NK-92 (cell line): ENCODE results near the gene RTKN.

ENCODE experiments used
- DNase-seq: peaks from one replicate; lab custom pipeline; 2025; ENCODE audit not compliant: unreplicated experiment; lab: John Stamatoyannopoulos, UW

RTKN gene

DNA sequence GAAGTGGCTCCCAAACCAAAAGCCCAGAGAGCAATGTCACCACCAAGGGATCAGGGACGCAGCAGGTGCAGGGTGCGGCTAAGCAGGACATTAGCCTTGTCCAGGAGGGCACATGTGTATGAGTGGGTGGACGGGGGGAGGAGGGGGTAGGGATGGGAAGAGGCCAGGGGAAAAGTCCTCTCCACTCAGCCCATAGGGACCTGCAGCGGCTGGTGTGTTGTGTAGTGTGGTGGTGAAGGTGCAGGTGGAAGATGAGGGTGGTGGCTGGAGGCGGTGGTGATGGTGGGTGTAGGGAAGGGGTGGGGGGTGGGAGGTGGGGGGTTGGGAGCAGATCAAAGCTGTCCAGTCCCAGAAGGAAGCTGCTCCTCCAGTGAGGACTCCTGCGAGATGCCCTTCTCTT is 24.0 kb downstream of the RTKN start:
- DNase-seq, result no peak

DNA sequence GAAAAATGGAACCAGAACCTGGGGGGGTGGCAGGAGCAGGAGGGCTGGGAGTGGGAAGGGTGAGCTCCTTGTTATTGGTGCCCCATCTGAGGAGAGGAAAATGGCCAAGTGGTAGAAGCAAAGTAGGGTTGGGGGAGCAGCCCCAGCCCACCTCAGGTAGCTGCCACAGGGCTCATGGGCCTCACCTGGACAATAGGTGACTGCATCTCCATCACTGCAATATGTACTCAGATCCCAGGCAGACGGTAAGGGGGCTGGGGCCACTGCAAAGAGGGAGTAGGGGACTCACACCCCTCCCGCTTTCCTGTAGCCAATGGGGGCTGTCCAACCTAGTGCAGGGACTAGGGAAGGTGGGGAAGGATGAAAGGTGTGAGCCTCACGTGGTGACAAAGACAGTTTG is 24.5 kb downstream of the RTKN start:
- DNase-seq, result no peak

DNA sequence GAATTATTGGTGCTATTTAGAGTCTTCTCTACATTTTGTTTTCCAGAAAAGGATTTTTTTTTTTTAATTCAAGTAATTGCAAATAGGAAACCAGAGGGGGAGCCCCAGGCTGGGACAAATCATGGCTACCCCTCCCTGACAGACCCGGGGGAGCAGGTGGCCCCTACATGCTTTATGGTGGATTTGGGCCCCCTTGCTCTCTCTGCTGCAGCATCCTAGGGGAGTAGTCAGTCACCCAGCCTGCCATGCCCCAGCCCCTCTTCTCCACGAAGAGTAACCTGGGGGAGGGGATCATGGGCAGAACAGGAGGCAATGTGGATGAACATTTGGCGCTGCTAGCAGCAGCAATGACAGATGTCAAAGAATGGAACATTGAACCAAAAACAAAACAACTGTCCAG is 25.0 kb downstream of the RTKN start:
- DNase-seq, result no peak

GRCh38 chr2:74415762-74416395 is 25.9 kb downstream of the RTKN start:
- DNase-seq, result no peak

DNA sequence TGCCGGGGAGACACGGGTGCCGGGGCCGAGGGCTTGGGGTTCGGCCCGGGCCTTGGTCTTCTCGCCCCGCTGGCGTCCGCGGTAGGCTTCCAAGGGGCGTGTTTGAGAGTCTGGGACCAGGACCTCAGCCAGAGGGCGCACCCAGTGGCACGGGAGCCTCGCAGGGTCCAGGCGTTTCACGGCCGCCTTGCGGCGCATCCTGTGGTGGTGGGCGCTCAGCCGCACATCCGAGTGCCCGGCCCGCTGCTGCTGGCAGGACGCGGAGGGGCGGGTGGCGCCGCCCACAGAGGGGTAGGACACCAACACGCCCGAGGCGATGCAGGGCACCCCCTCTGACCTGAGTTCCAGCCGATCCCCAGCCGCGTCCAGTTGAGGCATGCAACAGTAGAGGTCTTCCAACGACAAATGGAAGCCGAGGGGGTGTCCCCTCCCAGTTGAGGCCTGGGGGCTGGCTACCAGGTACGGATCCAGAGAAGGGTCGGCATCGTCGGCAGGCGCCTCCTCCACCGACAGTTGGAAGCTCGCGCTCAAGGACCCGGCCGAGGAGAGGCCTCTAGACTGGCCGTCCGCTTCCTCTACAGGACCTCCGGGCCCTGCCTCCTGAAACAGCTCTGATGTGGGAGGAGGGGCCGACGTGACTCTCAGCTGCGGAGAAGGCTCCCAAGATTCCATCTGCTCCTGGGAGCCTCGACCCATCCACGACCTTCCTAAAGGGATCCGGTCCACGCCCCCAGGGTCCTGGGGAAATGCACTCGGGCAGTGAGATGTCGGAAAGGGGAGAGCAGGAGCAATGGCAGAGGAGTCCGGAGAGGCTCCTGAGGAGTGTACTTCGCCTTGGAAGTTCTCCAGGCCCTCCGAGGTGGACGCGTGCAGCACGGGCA is 26.6 kb downstream of the RTKN start:
- DNase-seq, result no peak

- no peak for DNase-seq
These were observed 27.3 kb downstream of the RTKN start for GRCh38 chr2:74414441-74414840.

DNA sequence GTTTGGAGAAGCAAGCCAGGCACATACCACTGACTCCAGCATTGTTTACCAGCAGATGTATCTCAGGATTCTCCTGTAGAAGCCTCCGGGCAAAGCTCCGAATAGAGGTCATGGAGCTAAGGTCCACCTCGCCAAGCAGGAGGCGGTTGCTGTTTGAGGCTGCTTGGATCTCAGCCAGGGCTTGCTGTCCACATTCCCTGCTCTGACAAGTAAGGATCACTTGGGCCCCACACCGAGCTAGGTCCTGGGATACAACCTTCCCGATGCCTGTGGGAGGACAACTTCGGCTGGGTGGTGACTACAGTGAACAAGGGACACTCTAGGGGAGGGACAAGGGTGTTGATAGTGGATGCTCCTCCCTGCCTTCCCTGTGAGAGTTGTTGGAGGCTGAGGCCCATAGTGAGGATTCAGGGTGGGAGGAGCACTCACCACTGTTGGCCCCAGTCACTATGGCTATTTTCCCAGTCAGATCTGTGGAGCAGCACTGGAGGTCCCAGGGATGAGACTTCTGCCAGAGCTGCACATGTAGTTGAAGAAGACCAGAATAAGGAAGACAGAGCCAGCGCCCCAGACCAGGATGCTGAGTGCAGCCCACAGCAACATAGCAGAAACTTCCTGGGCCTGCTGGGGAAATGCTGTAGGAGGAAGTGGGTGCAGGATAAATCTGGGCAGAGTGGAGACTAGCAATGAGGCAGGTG is 28.6 kb downstream of the RTKN start:
- no peak for DNase-seq

DNA sequence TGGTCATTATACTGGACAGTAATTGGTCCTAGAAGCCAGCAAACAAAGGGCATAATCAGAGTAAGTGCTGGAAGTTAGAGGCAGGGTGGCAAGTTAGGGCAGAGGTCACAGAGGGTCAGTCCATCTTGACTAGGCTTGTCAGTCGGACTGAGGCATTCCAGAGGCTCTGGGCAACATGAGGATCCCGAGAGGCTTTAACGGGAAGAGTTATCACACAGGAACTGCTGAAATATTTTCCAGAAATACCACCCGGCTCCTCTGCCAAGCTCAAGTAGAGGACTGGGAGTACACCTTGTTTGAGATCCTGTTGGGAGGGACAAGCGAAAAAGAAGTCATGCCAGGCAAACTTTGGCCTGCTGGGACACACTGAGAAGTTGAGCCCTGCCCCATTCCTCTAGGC is 34.1 kb downstream of the RTKN start:
- no peak for DNase-seq

DNA sequence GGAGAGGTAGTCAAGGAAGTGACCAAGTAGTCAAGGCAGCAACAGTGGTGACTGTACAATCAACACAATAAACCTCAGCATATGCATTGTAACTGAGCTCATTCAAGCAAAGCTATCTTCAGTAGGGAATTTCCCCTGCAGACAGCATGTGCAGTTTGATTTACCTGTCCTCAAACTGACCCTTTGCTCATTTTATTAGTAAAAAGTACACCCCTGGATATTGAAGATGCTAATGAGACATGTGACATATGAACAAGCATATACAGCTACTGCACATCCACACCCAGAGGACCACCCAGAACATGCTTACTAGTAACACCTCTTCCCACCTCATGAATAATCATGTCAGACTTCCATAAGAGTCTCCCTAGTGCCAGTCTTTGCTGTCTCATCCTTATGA is 35.7 kb downstream of the RTKN start:
- no peak for DNase-seq

DNA sequence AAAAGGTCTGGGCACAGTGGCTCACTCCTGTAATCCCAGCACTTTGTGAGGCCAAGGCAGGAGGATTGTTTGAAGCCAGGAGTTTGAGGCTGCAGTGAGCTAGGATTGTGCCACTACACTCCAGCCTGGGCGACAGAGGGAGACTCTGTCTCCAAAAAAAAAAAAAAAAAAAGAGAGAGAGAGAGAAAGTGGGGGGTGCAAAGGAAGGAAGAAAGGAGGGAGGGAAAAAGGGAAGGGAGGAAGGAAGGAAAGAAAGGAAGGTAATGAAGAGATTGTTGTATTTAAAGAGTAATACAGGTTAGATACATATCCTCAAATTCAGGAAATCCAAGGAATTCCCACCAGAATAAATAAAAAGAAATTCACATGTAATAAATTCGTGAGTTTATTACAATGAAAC is 39.8 kb downstream of the RTKN start:
- no peak for DNase-seq

- DNase-seq, result no peak
These were observed 42.0 kb downstream of the RTKN start for GRCh38 chr2:74399785-74400184.

GRCh38 chr2:74396149-74396548 is 45.6 kb downstream of the RTKN start:
- DNase-seq, result no peak

- no peak for DNase-seq
These were observed 48.2 kb downstream of the RTKN start for GRCh38 chr2:74393525-74393924.

DNA sequence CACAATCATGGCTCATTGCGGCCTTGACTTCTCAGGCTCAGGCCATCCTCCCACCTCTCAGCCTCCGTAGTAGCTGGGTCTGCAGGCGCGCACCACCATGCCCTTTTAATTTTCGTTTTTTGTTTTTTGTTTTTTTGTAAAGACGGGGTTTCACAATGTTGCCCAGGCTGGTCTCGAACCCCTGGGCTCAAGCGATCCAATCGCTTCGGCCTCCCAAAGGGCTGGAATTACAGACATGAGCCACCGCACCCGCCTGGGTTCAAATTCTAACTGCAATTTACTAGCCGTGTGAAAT is 49.3 kb downstream of the RTKN start:
- DNase-seq, result no peak

- DNase-seq, result peak; percentile 70
These were observed 49.9 kb downstream of the RTKN start for GRCh38 chr2:74391580-74392448.

DNA sequence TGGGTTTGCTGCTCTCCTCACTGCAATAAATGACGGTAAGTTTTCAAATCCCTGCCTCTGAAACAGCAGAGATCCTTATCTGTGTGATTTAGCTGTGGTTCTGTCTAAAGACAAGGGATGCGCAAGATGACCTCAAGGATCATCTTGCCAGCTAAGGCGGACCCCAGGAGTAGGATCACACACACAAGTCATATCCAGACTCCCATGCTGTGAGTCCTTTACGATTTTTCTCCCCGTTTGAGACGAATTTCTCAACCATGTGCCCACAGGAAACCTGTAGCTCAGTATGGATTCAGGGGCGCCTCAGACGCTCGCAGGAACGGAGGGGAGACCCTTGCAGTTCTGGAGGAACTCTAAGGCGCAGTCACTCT is 50.5 kb downstream of the RTKN start:
- DNase-seq, result no peak

GRCh38 chr2:74390606-74391005 is 51.1 kb downstream of the RTKN start:
- no peak for DNase-seq

GRCh38 chr2:74387346-74387745 is 54.4 kb downstream of the RTKN start:
- no peak for DNase-seq

GRCh38 chr2:74385396-74385795 is 56.3 kb downstream of the RTKN start:
- no peak for DNase-seq

DNA sequence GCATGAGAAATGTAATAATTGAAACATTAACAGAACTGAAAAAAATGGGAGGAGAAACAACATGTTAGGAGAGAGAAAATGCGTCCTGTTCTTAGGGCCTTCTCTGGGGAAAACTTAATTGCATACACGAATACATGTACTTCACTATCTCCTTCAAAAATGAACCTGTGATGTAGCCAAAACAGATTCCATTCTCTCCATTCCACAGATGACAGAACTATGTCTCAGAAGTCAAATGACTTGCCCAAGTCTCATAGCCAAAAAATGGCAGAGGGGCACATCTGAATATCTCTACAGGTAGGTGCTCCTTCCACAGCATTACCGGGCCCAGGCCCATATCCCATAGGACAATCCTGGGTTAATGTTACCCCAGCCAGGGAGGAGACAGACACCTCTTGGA is 57.7 kb downstream of the RTKN start:
- DNase-seq, result no peak

- no peak for DNase-seq
These were observed 58.5 kb downstream of the RTKN start for GRCh38 chr2:74383254-74383653.
